Neural progenitor cell (in vitro differentiated cells): ENCODE measurements around the gene XIRP1.

ENCODE experiments used
- CTCF ChIP-seq: fragments of 200-600 bp; sonication (generic); IDR thresholded peaks from 2 replicates; pipeline ENCODE4 v1.5.1; 2017; ENCODE audit warnings: antibody characterized with exemption, mild to moderate bottlenecking
- EZH2 ChIP-seq: fragments of 200-600 bp; sonication (generic); IDR thresholded peaks from 2 replicates; pipeline ENCODE4 v1.6.1; 2017; ENCODE audit warnings: antibody characterized with exemption, mild to moderate bottlenecking, moderate library complexity

DNA sequence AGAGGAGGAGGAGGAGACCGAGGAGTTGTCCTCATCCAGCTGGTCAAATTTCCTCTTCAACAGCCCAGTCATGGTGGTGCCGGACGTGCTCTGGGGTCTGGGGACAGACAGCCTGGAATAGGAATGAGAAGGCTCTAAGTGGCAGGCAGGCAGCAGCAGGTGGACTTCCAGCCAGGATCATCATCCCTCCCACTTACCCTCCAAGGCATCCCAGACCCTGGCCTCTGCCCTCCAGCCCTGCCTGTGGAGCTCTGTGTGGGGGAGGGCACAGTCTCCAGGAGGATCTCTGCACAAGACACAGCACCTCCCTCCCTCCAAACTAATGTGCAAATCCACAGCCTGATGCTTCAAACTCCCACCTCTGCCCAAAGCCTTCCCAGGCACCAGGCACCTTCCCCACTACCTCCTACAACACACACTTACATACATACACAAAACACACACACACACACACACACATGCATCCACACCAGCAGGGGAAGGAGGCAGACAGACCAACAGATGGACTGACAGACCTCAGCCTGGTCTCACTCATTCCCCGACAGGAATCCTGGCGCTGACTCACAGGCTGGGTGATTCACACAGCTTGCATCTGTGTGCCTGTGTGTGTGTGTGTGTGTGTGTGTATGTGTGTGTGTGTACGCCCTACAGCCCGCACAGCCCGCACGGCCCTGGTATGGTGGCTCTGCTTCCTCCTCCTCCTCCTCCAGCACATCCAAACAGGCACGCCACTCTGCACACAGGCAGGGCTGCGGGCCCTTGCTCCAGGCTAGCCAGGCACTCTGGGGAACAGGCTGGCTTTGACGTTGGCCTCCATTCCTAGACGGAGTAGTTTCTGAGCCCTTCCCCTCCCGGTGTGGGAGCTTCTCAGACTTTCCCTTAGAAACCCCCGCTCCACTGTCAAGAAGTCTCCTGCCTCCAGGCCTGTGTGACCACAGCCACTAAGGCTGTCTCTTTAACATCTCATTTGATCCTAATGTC lies 45.5 kb downstream of the XIRP1 start:
- TF ChIP-seq CTCF = no peak
- no peak for TF ChIP-seq EZH2
